SIG-M5 treated with dmso at 0.1 percent for 504 hours (cell line): ENCODE measurements around the gene ZBED1.
"Not testable (repeated sequence)": the region's sequence is repeated elsewhere in the genome, so short reads cannot be mapped to it uniquely, and the experiment has no call there.

Experiments used
- DNase-seq: peaks from one replicate; lab custom pipeline; 2025; ENCODE audit not compliant: unreplicated experiment; lab: John Stamatoyannopoulos, UW

ZBED1 gene

GRCh38 chrX:2500803-2501558 is at the start of gene ZBED1, which contains the start of gene DHRSX:
TSS of gene ZBED1 (minus strand) at chrX:2500976. CDS start at chrX:2490719, 10,257 bp downstream.
TSS of gene DHRSX (minus strand) at chrX:2500976. CDS start at chrX:2500925, 51 bp downstream.
- no peak for DNase-seq

GRCh38 chrX:2549876-2550275 is 49.1 kb upstream of the ZBED1 start:
- DNase-seq: no peak

- no peak for DNase-seq
Measured at GRCh38 chrX:2548711-2549423, 48.1 kb upstream of the ZBED1 start.

GRCh38 chrX:2547736-2548135 is 47.0 kb upstream of the ZBED1 start:
- DNase-seq: no peak

GRCh38 chrX:2546496-2546895 is 45.7 kb upstream of the ZBED1 start:
- no peak for DNase-seq

GRCh38 chrX:2545144-2545543 is 44.4 kb upstream of the ZBED1 start:
- DNase-seq: no peak

- DNase-seq: no peak
Measured at GRCh38 chrX:2542826-2543521, 42.2 kb upstream of the ZBED1 start.

GRCh38 chrX:2541603-2542002 is 40.8 kb upstream of the ZBED1 start:
- DNase-seq: no peak

GRCh38 chrX:2540426-2540947 is 39.7 kb upstream of the ZBED1 start:
- no peak for DNase-seq

GRCh38 chrX:2539586-2539985 is 38.8 kb upstream of the ZBED1 start:
- no peak for DNase-seq

GRCh38 chrX:2538031-2538757 is 37.4 kb upstream of the ZBED1 start:
- no peak for DNase-seq

- DNase-seq: no peak
Measured at GRCh38 chrX:2536974-2537373, 36.2 kb upstream of the ZBED1 start.

- DNase-seq: no peak
Measured at GRCh38 chrX:2536141-2536540, 35.4 kb upstream of the ZBED1 start.

GRCh38 chrX:2534261-2535021 is 33.7 kb upstream of the ZBED1 start:
- DNase-seq: not testable (repeated sequence)

GRCh38 chrX:2533424-2533823 is 32.6 kb upstream of the ZBED1 start:
- DNase-seq: no peak

- no peak for DNase-seq
Measured at GRCh38 chrX:2526390-2526789, 25.6 kb upstream of the ZBED1 start.

- DNase-seq: no peak
Measured at GRCh38 chrX:2523911-2524310, 23.1 kb upstream of the ZBED1 start.

GRCh38 chrX:2521927-2522386 is 21.2 kb upstream of the ZBED1 start:
- DNase-seq: no peak

GRCh38 chrX:2521092-2521926 is 20.5 kb upstream of the ZBED1 start:
- DNase-seq: no peak
